T-cell (primary cell): Measurements from ENCODE around the gene TEX36. TPM values are rescaled to one million over a fixed set of nuclear protein-coding genes. Genes with fewer than 3 reads are reported as not detected.
A peak's percentile ranks its signal among the peaks of the same experiment; 100 is the strongest.

Experiments
- ATAC-seq, 4 experiments: fragments of 200-7000 bp in 3 of 4; fragments of 150-1000 bp in 1 of 4; cut with Tn5 transposase; replicated peaks in 1 of 4; 1 replicate in 3 of 4; 2 replicates in 1 of 4; pipeline ENCODE4 v1.10.0; 2021; ENCODE audit warnings: moderate library complexity in 3 of 4, mild to moderate bottlenecking in 2 of 4, moderate number of reproducible peaks in 1 of 4
- CTCF ChIA-PET, 2 donors: fragments of 300-600 bp; sonication (Branson Sonifier 250); formaldehyde crosslinking; loops; one replicate each; lab custom pipeline; 2022; ENCODE audit warnings: antibody characterized with exemption in 2 of 2; lab: Charles Lee
- POLR2A ChIA-PET, 2 donors: fragments of 300-600 bp; sonication (Branson Sonifier 250); formaldehyde crosslinking; loops; one replicate each; lab custom pipeline; 2022; ENCODE audit warnings: antibody characterized with exemption in 2 of 2; lab: Charles Lee
- DNase-seq, 35 experiments: peaks; one replicate each; pipeline versions ENCODE4 v3.0.0 to v3.0.0-alpha.2; 2013 to 2023
- H3K27ac ChIP-seq: one replicate; pipeline ENCODE4 v1.5.1; 2013; ENCODE audit warnings: low read length
- H3K27me3 ChIP-seq, 2 experiments: replicated peaks in 1 of 2; 1 replicate in 1 of 2; 2 replicates in 1 of 2; pipeline versions ENCODE4 v1.6.1 to v1.7.0; 2013; ENCODE audit warnings: low read length in 1 of 2, mixed read lengths in 1 of 2; ENCODE audit not compliant: control insufficient read depth in 2 of 2, insufficient read depth in 2 of 2; ENCODE audit errors: extremely low read depth in 1 of 2
- H3K36me3 ChIP-seq, 2 donors: 1 replicate in 1 of 2; 2 replicates in 1 of 2; pipeline versions ENCODE4 v1.6.1 to v1.7.0; 2013; ENCODE audit warnings: low read length in 1 of 2; ENCODE audit not compliant: control insufficient read depth in 2 of 2, insufficient read depth in 1 of 2; ENCODE audit errors: extremely low read depth in 1 of 2
- H3K4me1 ChIP-seq, 2 experiments: 1 replicate in 1 of 2; 2 replicates in 1 of 2; pipeline versions ENCODE4 v1.6.1 to v1.7.0; 2013; ENCODE audit warnings: low read length in 2 of 2, mixed read lengths in 1 of 2; ENCODE audit not compliant: insufficient read depth in 2 of 2, control insufficient read depth in 1 of 2; ENCODE audit errors: extremely low read depth in 1 of 2
- H3K4me3 ChIP-seq, 2 donors: 1 replicate in 1 of 2; 2 replicates in 1 of 2; pipeline versions ENCODE4 v1.5.1 to v1.7.0; 2013; ENCODE audit warnings: mild to moderate bottlenecking in 2 of 2, low read length in 1 of 2, moderate library complexity in 1 of 2; ENCODE audit not compliant: control insufficient read depth in 1 of 2; ENCODE audit errors: extremely low read depth in 1 of 2
- H3K9me3 ChIP-seq: 2 replicates; pipeline ENCODE4 v1.7.0; 2013
- H3K27ac Mint-ChIP-seq, 2 donors: one replicate each; pipeline ENCODE4 v1.8.0; 2020 to 2021; ENCODE audit warnings: mild to moderate bottlenecking in 2 of 2, mixed read lengths in 2 of 2
- H3K27me3 Mint-ChIP-seq, 2 donors: one replicate each; pipeline ENCODE4 v1.8.0; 2021 to 2022; ENCODE audit warnings: mixed read lengths in 2 of 2
- H3K36me3 Mint-ChIP-seq: one replicate; pipeline ENCODE4 v1.8.0; 2021; ENCODE audit warnings: mixed read lengths
- H3K4me1 Mint-ChIP-seq, 3 donors: one replicate each; pipeline ENCODE4 v1.8.0; 2020 to 2022; ENCODE audit warnings: mixed read lengths in 3 of 3, mild to moderate bottlenecking in 1 of 3
- H3K4me3 Mint-ChIP-seq, 3 donors: one replicate each; pipeline ENCODE4 v1.8.0; 2020 to 2022; ENCODE audit warnings: mild to moderate bottlenecking in 3 of 3, mixed read lengths in 3 of 3, moderate library complexity in 3 of 3
- H3K9me3 Mint-ChIP-seq, 3 donors: one replicate each; pipeline ENCODE4 v1.8.0; 2020 to 2022; ENCODE audit warnings: mixed read lengths in 3 of 3
- WGBS: methylation state at CpG from one replicate; pipeline ENCODE4 v1.1.5; 2013; ENCODE audit warnings: missing lambda C conversion rate; ENCODE audit not compliant: insufficient coverage; 5-methylcytosine and 5-hydroxymethylcytosine counted together
- total RNA-seq, 35 experiments: library from RNA in 6 of 35; stranded (reverse) in 6 of 35; fragments of 120-200 nt in 1 of 35; gene quantifications; one replicate each; pipeline versions ENCODE4 v1.2.1 to v1.2.4 and lab custom pipeline; 2013 to 2026

TEX36 gene, protein sequence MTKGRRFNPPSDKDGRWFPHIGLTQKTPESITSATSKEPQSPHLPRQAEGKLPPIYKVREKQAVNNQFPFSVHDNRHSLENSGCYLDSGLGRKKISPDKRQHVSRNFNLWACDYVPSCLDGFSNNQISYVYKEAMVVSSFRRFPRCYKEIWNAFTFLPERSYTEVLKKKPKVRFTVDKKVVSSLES
- not detected for total RNA-seq
- total RNA-seq (2013), result not detected
- total RNA-seq (lab: John Stamatoyannopoulos, UW), result 0 to 0.05 (median 0) reads per million in 29 experiments

DNA sequence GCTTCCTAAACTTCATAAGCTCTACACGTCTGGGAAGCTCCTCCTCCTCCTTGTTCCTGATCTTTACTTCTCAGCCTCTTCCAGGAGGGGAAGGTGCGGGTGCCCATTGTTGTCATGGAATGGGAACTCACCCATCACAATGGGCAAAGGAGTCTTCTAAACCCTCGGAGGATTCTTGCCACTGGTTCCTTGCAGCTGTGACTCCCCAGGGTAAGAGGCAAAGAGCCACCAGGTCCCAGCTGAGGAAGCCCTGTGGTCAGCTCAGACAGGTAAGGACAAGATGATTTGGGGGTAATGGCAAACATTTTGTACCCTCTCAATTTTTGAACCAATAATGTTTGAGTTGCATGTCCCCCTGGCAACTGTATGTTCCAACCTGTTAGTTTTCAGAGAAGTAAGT is at the start of gene TEX36:
Gene TEX36 (minus strand): TSS at position 101 of the 400 bp plus-strand sequence. CDS start 174 bp downstream, outside the sequence.
- peaks cover 0 to 30% of the 10 kb centered on the region in 2 experiments for H3K27me3 ChIP-seq
- H3K27ac Mint-ChIP-seq, result no peak within 1 kb of the TSS
- no CpG with 5 or more reads among the region's 3 CpGs for WGBS
- H3K9me3 ChIP-seq, result no peaks in the 10 kb centered on the region
- ATAC-seq (no peak), DNase-seq (no peak)
- CTCF ChIA-PET, result no interaction called here
- no peak within 1 kb of the TSS for H3K27ac ChIP-seq
- POLR2A ChIA-PET, result no interaction called here
- peaks cover 23 to 29% of the 10 kb centered on the region in 2 donors for H3K27me3 Mint-ChIP-seq
- no peak within 1 kb of the TSS for H3K4me3 Mint-ChIP-seq
- no peaks in the 10 kb centered on the region for H3K36me3 Mint-ChIP-seq
- no peaks in the 10 kb centered on the region for H3K4me1 Mint-ChIP-seq
- no peaks in the 10 kb centered on the region for H3K36me3 ChIP-seq
- peaks cover 0 to 8% (median 3%) of the 10 kb centered on the region in 3 donors for H3K9me3 Mint-ChIP-seq
- no peak within 1 kb of the TSS for H3K4me3 ChIP-seq
- no peaks in the 10 kb centered on the region for H3K4me1 ChIP-seq

DNA sequence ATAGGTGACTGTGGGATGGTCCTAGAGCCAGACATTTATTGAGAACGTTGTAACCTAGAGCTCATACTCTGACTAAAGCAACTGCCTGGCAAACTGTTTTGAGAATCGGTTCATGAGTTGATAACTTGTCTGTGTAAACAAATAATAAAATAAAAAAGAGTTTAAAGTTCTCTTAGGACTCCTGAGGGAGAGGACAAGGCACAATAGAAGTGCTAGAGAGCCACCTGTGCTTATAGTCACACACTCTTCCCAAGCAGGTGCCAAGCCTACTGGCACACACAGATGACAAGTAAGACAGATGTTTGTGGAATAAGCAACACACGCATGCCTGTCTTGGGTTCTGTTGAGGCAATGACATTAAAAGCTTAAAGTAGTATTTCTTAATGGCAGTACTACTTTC is 44.5 kb upstream of the TEX36 start:
- H3K36me3 Mint-ChIP-seq, result peaks cover 62% of the 10 kb centered on the region
- ChIA-PET CTCF (no interaction called here), POLR2A (interaction anchor here in 1 of 2 donors (0.7 kb wide), 1 partner anchor 13 kb away, joined by 4 read pairs; no protein-coding TSS in a partner anchor)
- no peaks in the 10 kb centered on the region for H3K27me3 Mint-ChIP-seq
- peaks cover 8 to 17% (median 11%) of the 10 kb centered on the region in 3 donors for H3K4me1 Mint-ChIP-seq
- H3K4me3 ChIP-seq, result no peak overlapping the region
- H3K4me1 ChIP-seq, result no peaks in the 10 kb centered on the region
- no peak overlapping the region for H3K27ac ChIP-seq
- no peaks in the 10 kb centered on the region for H3K27me3 ChIP-seq
- H3K9me3 ChIP-seq, result no peaks in the 10 kb centered on the region
- DNase-seq (no peak), ATAC-seq (no peak)
- no peaks in the 10 kb centered on the region for H3K9me3 Mint-ChIP-seq
- H3K27ac Mint-ChIP-seq, result no peak overlapping the region
- no peak overlapping the region for H3K4me3 Mint-ChIP-seq
- H3K36me3 ChIP-seq, result peaks cover 19 to 91% of the 10 kb centered on the region in 2 donors
- no CpG with 5 or more reads among the region's 3 CpGs for WGBS

DNA sequence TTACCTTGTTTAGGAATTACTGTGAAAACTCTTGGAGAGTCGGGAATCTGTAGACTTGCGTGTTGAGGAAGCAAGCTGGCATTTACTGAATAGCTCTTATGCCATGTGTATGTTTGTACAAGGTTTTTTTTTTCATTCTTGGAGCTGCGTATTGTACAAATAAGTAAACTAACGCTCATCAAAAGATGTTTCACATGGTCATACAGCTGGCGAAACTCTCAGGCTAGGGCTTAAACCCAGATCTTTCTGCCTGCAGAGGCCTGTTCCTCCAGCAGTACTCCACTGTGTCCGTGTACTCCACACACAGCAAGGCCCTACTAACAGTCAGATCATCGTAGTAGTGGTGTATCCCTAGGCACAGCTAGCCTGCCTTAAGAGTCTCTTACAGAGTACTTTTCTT is 44.0 kb upstream of the TEX36 start:
- whole genome bisulfite sequencing, result 100% methylated on average over 4 of the region's 7 CpGs
- H3K4me1 Mint-ChIP-seq, result peaks cover 10 to 18% (median 13%) of the 10 kb centered on the region in 3 donors
- Histone ChIP-seq H3K27ac (no peak overlapping the region), H3K27me3 (no peaks in the 10 kb centered on the region), H3K36me3 (peaks cover 19 to 91% of the 10 kb centered on the region in 2 donors), H3K9me3 (no peaks in the 10 kb centered on the region), H3K4me1 (peaks cover 0 to 4% of the 10 kb centered on the region in 2 experiments), H3K4me3 (no peak overlapping the region)
- H3K27ac Mint-ChIP-seq, result no peak overlapping the region
- H3K9me3 Mint-ChIP-seq, result no peaks in the 10 kb centered on the region
- H3K36me3 Mint-ChIP-seq, result peaks cover 58% of the 10 kb centered on the region
- H3K27me3 Mint-ChIP-seq, result no peaks in the 10 kb centered on the region
- CTCF ChIA-PET, result no interaction called here
- POLR2A ChIA-PET, result no interaction called here
- ATAC-seq (no peak), DNase-seq (no peak)
- no peak overlapping the region for H3K4me3 Mint-ChIP-seq

DNA sequence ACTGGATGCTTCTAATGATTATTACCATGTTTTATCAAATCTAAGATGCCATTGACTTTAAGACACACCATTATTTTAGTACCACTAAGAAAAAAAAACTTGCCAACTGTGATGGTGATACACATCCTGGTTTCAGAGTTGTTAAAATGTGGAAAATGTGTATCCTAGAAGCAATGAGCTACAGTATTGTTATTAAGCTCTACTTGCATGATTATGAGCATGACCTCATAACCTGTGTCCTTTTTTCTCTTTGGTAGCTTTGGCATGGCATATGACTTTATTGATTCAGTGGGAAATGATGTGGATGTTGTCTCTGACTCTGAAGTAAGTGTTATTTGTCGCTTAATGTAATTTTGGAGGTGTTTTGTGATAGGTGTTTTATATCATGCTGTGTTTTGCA is 39.8 kb upstream of the TEX36 start:
- H3K4me1 ChIP-seq, result peaks cover 19 to 22% of the 10 kb centered on the region in 2 experiments
- DNase-seq, result no peak
- no peak for ATAC-seq
- no peak overlapping the region for H3K27ac Mint-ChIP-seq
- ChIA-PET CTCF (no interaction called here), POLR2A (interaction anchor here in 1 of 2 donors (0.6 kb wide), 1 partner anchor 9 kb away, joined by 4 read pairs; no protein-coding TSS in a partner anchor)
- H3K27me3 Mint-ChIP-seq, result no peaks in the 10 kb centered on the region
- peaks cover 8 to 58% of the 10 kb centered on the region in 2 donors for H3K36me3 ChIP-seq
- no peaks in the 10 kb centered on the region for H3K9me3 ChIP-seq
- no peaks in the 10 kb centered on the region for H3K27me3 ChIP-seq
- 100% methylated on average over 1 of the region's 1 CpG for WGBS
- no peak overlapping the region for H3K4me3 ChIP-seq
- no peak overlapping the region for H3K27ac ChIP-seq
- peaks cover 32 to 44% (median 39%) of the 10 kb centered on the region in 3 donors for H3K4me1 Mint-ChIP-seq
- peaks cover 39% of the 10 kb centered on the region for H3K36me3 Mint-ChIP-seq
- no peak overlapping the region for H3K4me3 Mint-ChIP-seq
- no peaks in the 10 kb centered on the region for H3K9me3 Mint-ChIP-seq

DNA sequence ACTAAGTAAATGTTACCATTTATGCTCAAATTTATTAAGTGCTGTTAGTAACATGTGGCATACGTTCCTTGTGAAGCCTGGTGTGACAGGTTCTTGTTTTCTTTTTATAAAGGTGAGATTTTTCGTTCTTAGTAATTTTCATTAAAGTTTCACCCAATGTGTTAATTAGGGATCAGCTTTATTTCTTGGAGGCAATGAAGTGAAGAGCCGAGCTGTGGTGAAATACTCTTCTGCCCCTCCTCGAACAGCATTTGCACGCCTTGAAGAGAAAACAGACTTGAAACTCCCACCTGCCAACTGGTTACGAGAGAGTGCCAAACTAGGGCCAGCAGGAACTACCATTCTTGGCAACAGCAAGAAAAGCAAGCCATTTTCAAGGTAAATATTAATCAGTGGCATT is 38.1 kb upstream of the TEX36 start:
- H3K4me1 Mint-ChIP-seq, result peaks cover 32 to 42% (median 38%) of the 10 kb centered on the region in 3 donors
- H3K4me3 Mint-ChIP-seq, result peak overlapping the region; percentile 71 to 94 (median 90)
- Histone ChIP-seq H3K9me3 (no peaks in the 10 kb centered on the region), H3K27ac (no peak overlapping the region), H3K4me3 (no peak overlapping the region), H3K4me1 (peaks cover 19 to 22% of the 10 kb centered on the region in 2 experiments), H3K27me3 (no peaks in the 10 kb centered on the region), H3K36me3 (peaks cover 8 to 41% of the 10 kb centered on the region in 2 donors)
- no peaks in the 10 kb centered on the region for H3K27me3 Mint-ChIP-seq
- no peak for DNase-seq
- no peaks in the 10 kb centered on the region for H3K9me3 Mint-ChIP-seq
- ChIA-PET CTCF (no interaction called here), POLR2A (no interaction called here)
- ATAC-seq, result no peak
- H3K36me3 Mint-ChIP-seq, result peaks cover 30% of the 10 kb centered on the region
- no peak overlapping the region for H3K27ac Mint-ChIP-seq
- 83% methylated on average over 4 of the region's 6 CpGs for WGBS

DNA sequence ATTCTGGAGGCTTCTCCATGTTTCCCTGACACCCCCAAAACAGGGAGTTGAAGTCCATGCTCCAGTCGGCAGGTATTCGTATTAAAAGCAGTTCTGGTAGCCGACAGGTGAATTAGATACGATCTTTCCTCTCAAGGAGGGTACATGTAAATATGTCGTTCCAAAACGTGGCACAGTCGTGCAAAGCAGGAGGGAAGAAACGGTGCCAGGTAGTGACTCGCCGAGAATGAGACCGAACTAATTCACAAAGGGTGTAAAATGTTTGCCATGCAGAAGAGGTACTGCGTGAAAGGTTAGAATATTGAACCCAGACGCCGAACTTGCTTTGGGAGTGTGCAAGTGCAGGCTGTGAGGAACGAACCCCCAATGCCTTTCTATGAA is 37.0 kb upstream of the TEX36 start:
- no peaks in the 10 kb centered on the region for H3K9me3 Mint-ChIP-seq
- Histone ChIP-seq H3K27ac (peak overlapping the region; percentile 94), H3K27me3 (no peaks in the 10 kb centered on the region), H3K36me3 (peaks cover 0 to 33% of the 10 kb centered on the region in 2 donors), H3K4me3 (peak overlapping the region; percentile 96 to 97), H3K9me3 (no peaks in the 10 kb centered on the region), H3K4me1 (peaks cover 19 to 22% of the 10 kb centered on the region in 2 experiments)
- H3K27ac Mint-ChIP-seq, result peak overlapping the region; percentile 97
- H3K36me3 Mint-ChIP-seq, result peaks cover 22% of the 10 kb centered on the region
- no peaks in the 10 kb centered on the region for H3K27me3 Mint-ChIP-seq
- POLR2A ChIA-PET, result interaction anchor here (0.7 to 1.0 kb wide), 2 partner anchors 44 to 103 kb away, joined by 3 to 5 read pairs; partner anchors contain the start of genes BCCIP (in 1 of the 2) and UROS (in 1 of the 2)
- H3K4me3 Mint-ChIP-seq, result peak overlapping the region; percentile 90 to 98 (median 94)
- 1% methylated on average over 11 of the region's 15 CpGs for WGBS
- CTCF ChIA-PET, result interaction anchor here (0.6 to 1.0 kb wide), 2 partner anchors 103 to 115 kb away, joined by 3 to 4 read pairs; partner anchors contain the start of genes BCCIP (in 1 of the 2) and UROS (in 1 of the 2)
- peaks cover 32 to 40% (median 38%) of the 10 kb centered on the region in 3 donors for H3K4me1 Mint-ChIP-seq
- no peak for ATAC-seq
- peak in 1 of 35 experiments; percentile 2 for DNase-seq
